Lung (tissue), 12 donors: ENCODE results near the gene ZSWIM3. TPM values are rescaled to one million over a fixed set of nuclear protein-coding genes. Genes with fewer than 3 reads are reported as not detected.

ENCODE experiments used
- ATAC-seq: fragments of 200-7000 bp; cut with Tn5 transposase; one replicate; pipeline ENCODE4 v1.9.1; 2020; ENCODE audit warnings: moderate number of reproducible peaks; ENCODE audit not compliant: insufficient read depth, low FRiP score
- DNase-seq, 3 donors: peaks; one replicate each; pipeline ENCODE4 v3.0.0-alpha.2; 2013 to 2017
- H3K27ac ChIP-seq, 2 donors: one replicate each; pipeline ENCODE4 v1.5.1; 2013; ENCODE audit warnings: mild to moderate bottlenecking in 2 of 2, moderate library complexity in 2 of 2, control low read depth in 1 of 2, inconsistent platforms in 1 of 2, low read depth in 1 of 2, low read length in 1 of 2
- H3K27me3 ChIP-seq, 3 donors: one replicate each; pipeline ENCODE4 v1.5.1; 2013; ENCODE audit warnings: low read length in 2 of 3; ENCODE audit not compliant: control insufficient read depth in 3 of 3, insufficient read depth in 3 of 3
- H3K36me3 ChIP-seq, 4 donors: one replicate each; pipeline ENCODE4 v1.5.1; 2013; ENCODE audit warnings: low read length in 4 of 4, mild to moderate bottlenecking in 1 of 4, moderate library complexity in 1 of 4; ENCODE audit not compliant: control insufficient read depth in 4 of 4, insufficient read depth in 4 of 4
- H3K4me1 ChIP-seq, 5 donors: one replicate each; pipeline ENCODE4 v1.5.1; 2013; ENCODE audit warnings: low read length in 5 of 5, mild to moderate bottlenecking in 2 of 5, moderate library complexity in 1 of 5; ENCODE audit not compliant: control insufficient read depth in 5 of 5, insufficient read depth in 5 of 5
- H3K4me3 ChIP-seq: one replicate; pipeline ENCODE4 v1.5.1; 2013; ENCODE audit warnings: mild to moderate bottlenecking, control low read depth, moderate library complexity
- H3K9ac ChIP-seq, 2 donors: one replicate each; pipeline ENCODE4 v1.5.1; 2013; ENCODE audit warnings: low read length in 2 of 2, control low read depth in 1 of 2; ENCODE audit not compliant: insufficient read depth in 1 of 2
- H3K9me3 ChIP-seq, 4 donors: one replicate each; pipeline ENCODE4 v1.5.1; 2013; ENCODE audit warnings: low read length in 3 of 4, mild to moderate bottlenecking in 1 of 4, moderate library complexity in 1 of 4; ENCODE audit not compliant: control insufficient read depth in 4 of 4, insufficient read depth in 3 of 4
- CTCF ChIP-seq: IDR thresholded peaks from 2 replicates; pipeline ENCODE4 v1.5.1; 2012; ENCODE audit warnings: mild to moderate bottlenecking; ENCODE audit errors: control extremely low read depth, extremely low read depth
- WGBS, 2 donors: extraction: QIAGEN DNeasy Blood & Tissue Kit; methylation state at CpG; one replicate each; pipeline ENCODE4 v1.1.7; 2013; 5-methylcytosine and 5-hydroxymethylcytosine counted together
- polyA plus RNA-seq, 2 donors: library from polyadenylated mRNA; stranded (reverse); fragments of 200-250 nt; gene quantifications; one replicate each; pipeline ENCODE4 v1.2.1, GENCODE V29; 2013
- total RNA-seq, 2 donors: library from RNA; depleted of rRNA in 1 of 2; stranded (reverse); fragments of >200 nt in 1 of 2; gene quantifications; one replicate each; pipeline ENCODE4 v1.2.1, GENCODE V29; 2014 to 2021
- donor health status: control.
- donor health status: control.
- donor health status: Bipolar disorder and iron deficiency.
- donor health status: healthy.
- donor health status: DM: yes; HTN: yes; CAD: no.

The ZSWIM3 gene
- total and polyA plus RNA-seq, 4 donors = 1.7 to 5.2 (median 3.4) TPM

DNA sequence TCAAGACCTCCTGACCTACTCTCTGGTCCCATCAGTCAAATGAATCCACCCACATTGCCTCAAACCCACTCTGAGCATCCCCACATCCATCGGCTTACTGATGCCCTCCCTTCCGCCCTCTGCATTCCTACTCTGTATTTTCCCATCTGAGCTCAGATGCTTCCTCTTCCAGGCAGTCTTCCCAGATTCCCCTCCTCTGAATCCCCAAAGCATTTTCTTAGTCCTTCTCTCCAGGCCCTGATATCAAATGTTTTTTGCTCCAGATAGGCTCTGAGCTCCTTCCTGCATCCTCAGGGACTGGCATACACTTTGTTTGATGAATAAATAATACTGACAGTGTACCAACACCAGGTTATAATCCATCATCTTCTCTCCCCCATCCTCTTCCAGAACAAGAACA lies 50.7 kb downstream of the ZSWIM3 start:
- Histone ChIP-seq H3K27ac (no peak overlapping the region), H3K4me1 (peaks cover 0 to 12% (median 4%) of the 10 kb centered on the region in 5 donors), H3K9ac (no peak overlapping the region), H3K4me3 (no peak overlapping the region), H3K27me3 (no peaks in the 10 kb centered on the region), H3K9me3 (no peaks in the 10 kb centered on the region), H3K36me3 (peaks cover 0 to 12% (median under 1%) of the 10 kb centered on the region in 4 donors)
- no peak for TF ChIP-seq CTCF
- no peak for DNase-seq
- ATAC-seq = no peak
- 95 to 96% methylated on average over 2 of the region's 2 CpGs for WGBS, 2 donors

DNA sequence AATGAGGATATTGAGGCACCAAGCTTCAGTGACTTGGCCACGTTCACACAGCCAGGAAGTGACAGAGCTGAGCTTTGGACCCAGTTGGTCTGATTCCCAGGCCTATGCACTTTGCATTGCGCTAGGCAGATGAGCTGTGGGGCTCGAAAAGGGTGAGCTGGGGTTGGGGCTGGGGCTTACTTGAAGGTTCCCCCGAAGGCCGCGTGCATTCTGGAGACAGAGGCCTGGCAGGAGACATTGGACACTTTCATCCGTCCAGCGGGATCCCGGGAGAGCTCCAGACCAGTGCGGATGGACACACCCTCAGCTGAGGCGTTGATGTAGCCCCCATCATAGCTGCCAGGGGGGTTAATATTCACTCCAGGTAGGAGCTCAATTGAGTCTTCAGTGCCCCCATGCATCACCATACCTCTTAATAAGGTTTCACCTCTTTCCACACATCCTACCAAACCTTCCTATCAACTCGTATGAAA lies 52.0 kb downstream of the ZSWIM3 start:
- no peak for DNase-seq
- WGBS, 2 donors = 85 to 89% methylated on average over 12 of the region's 12 CpGs

DNA sequence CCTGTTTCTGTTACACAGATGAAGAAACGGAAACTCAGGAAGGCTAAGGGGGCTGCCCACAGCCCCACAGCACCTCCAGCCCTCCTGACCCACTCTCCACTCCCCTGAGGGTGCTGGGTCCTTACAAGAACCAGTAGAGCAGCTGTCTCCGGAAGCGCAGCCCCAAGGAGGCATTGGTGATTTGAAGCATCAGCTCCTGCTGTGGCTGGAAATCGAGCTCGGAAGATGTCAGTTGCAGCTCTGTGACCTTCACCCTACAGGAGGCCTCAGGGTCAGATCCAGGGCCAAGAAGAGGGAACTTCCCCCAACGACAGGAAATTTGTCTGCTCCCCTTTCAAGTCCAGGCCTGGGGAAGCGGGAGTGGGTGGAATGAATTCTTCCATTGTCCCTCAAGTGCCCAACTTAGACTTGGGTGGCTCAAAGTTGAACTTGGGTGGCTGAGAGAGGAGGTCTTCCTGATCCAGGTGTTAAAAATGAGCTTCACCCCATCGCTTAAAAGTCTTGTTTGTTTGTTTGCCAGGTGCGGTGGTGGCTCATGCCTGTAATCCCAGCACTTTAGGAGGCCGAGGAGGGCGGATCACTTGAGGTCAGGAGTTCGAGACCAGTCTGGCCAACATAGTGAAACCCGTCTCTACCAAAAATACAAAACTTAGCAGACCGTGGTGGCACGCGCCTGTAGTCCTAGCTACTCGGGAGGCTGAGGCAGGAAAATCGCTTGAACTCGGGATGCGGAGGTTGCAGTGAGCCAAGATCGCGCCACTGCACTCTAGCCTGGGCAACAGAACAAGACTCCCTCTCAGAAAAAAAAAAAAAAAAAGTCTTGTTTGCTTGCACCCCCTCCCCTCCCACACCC lies 52.6 kb downstream of the ZSWIM3 start:
- Histone ChIP-seq H3K4me1 (peaks cover 0 to 12% (median 4%) of the 10 kb centered on the region in 5 donors), H3K4me3 (no peak overlapping the region), H3K9me3 (no peaks in the 10 kb centered on the region), H3K27me3 (no peaks in the 10 kb centered on the region), H3K36me3 (peaks cover 0 to 5% (median under 1%) of the 10 kb centered on the region in 4 donors), H3K9ac (no peak overlapping the region), H3K27ac (no peak overlapping the region)
- TF ChIP-seq CTCF = no peak
- WGBS, 2 donors = 76% methylated on average over 21 to 22 of the region's 22 CpGs
- DNase-seq (no peak), ATAC-seq (no peak)

More for the DNA sequence above, 52.0 kb downstream of the ZSWIM3 start:
- no peak for ATAC-seq
- no peak overlapping the region for H3K9ac ChIP-seq
- TF ChIP-seq CTCF = no peak
- no peaks in the 10 kb centered on the region for H3K9me3 ChIP-seq
- H3K4me3 ChIP-seq = no peak overlapping the region
- H3K27me3 ChIP-seq = no peaks in the 10 kb centered on the region
- peaks cover 0 to 9% (median under 1%) of the 10 kb centered on the region in 4 donors for H3K36me3 ChIP-seq
- H3K4me1 ChIP-seq = peaks cover 0 to 12% (median 4%) of the 10 kb centered on the region in 5 donors
- no peak overlapping the region for H3K27ac ChIP-seq
